Endothelial cell of umbilical vein (primary cell): ENCODE measurements around the gene DPP10. TPM values are rescaled to one million over a fixed set of nuclear protein-coding genes. Genes with fewer than 3 reads are reported as not detected.

Experiments used
- BruUV-seq: library from RNA; stranded (reverse); fragments of 400-500 nt; replicated peaks from 2 replicates; lab custom pipeline; 2021; lab: Mats Ljungman, UMichigan
- CTCF ChIA-PET: fragments of 300-600, 350-600 bp; sonication (Branson Sonifier 250); formaldehyde crosslinking; loops from one replicate; lab custom pipeline; 2021; ENCODE audit warnings: antibody characterized with exemption, inconsistent platforms; lab: Charles Lee
- POLR2A ChIA-PET: fragments of 300-600, 350-600 bp; sonication (Branson Sonifier 250); formaldehyde crosslinking; loops from one replicate; lab custom pipeline; 2021; ENCODE audit warnings: antibody characterized with exemption, inconsistent platforms; lab: Charles Lee
- DNase-seq: peaks from one replicate; pipeline ENCODE4 v3.0.0-alpha.2; 2011; ENCODE audit warnings: low read depth, low spot score
- FAIRE-seq: peaks from 2 replicates; lab custom pipeline; 2011; peaks lifted over from hg19 to GRCh38; lab: Jason Lieb, UNC
- H2AFZ ChIP-seq: 2 replicates; pipeline ENCODE4 v1.6.0; 2012; ENCODE audit warnings: low read depth, low read length, control low read depth, inconsistent platforms
- H3K27ac ChIP-seq: 2 replicates; pipeline ENCODE4 v1.5.1; 2011; ENCODE audit warnings: low read depth, mild to moderate bottlenecking, control low read depth, low read length, moderate library complexity; ENCODE audit not compliant: insufficient read depth
- H3K27me3 ChIP-seq, 2 experiments: 2 replicates each; pipeline versions ENCODE4 v1.6.0 to v1.6.1; 2011; ENCODE audit warnings: low read length in 2 of 2, mixed read lengths in 1 of 2; ENCODE audit not compliant: control insufficient read depth in 2 of 2, insufficient read depth in 2 of 2
- H3K36me3 ChIP-seq, 2 experiments: 2 replicates in 1 of 2; 3 replicates in 1 of 2; pipeline ENCODE4 v1.5.1; 2011; ENCODE audit warnings: low read length in 2 of 2, mild to moderate bottlenecking in 1 of 2, moderate library complexity in 1 of 2; ENCODE audit not compliant: control insufficient read depth in 2 of 2, insufficient read depth in 2 of 2; ENCODE audit errors: extremely low read depth in 1 of 2
- H3K4me1 ChIP-seq: 3 replicates; pipeline ENCODE4 v1.5.1; 2011; ENCODE audit warnings: mild to moderate bottlenecking, low read length; ENCODE audit not compliant: control insufficient read depth, insufficient read depth; ENCODE audit errors: extremely low read depth
- H3K4me2 ChIP-seq: 2 replicates; pipeline ENCODE4 v1.6.1; 2011; ENCODE audit warnings: low read length, control low read depth, mixed read lengths; ENCODE audit not compliant: insufficient read depth
- H3K4me3 ChIP-seq, 3 experiments: fragments of 200-600 bp in 1 of 3; sonication (generic), shearing (Covaris generic) in 1 of 3; replicated peaks in 1 of 3; 2 replicates each; pipeline ENCODE4 v1.5.1; 2011 to 2016; ENCODE audit warnings: control low read depth in 3 of 3, low read length in 3 of 3, mild to moderate bottlenecking in 2 of 3, inconsistent platforms in 1 of 3, low read depth in 1 of 3, moderate library complexity in 1 of 3; ENCODE audit not compliant: insufficient read depth in 1 of 3
- H3K79me2 ChIP-seq: 2 replicates; pipeline ENCODE4 v1.6.0; 2012; ENCODE audit warnings: low read length, inconsistent platforms; ENCODE audit not compliant: control insufficient read depth, insufficient read depth
- H3K9ac ChIP-seq: replicated peaks from 2 replicates; pipeline ENCODE3; 2011; ENCODE audit warnings: low read length, control low read depth; ENCODE audit not compliant: insufficient read depth; ENCODE audit errors: extremely low read depth
- H3K9me1 ChIP-seq: replicated peaks from 3 replicates; pipeline ENCODE4 v1.6.0; 2011; ENCODE audit warnings: mild to moderate bottlenecking, low read length; ENCODE audit not compliant: control insufficient read depth, insufficient read depth; ENCODE audit errors: extremely low read depth
- H3K9me3 ChIP-seq: replicated peaks from 2 replicates; pipeline ENCODE4 v1.5.1; 2012; ENCODE audit warnings: low read length, inconsistent platforms; ENCODE audit not compliant: control insufficient read depth, insufficient read depth
- H4K20me1 ChIP-seq: replicated peaks from 2 replicates; pipeline ENCODE3; 2011; ENCODE audit warnings: mild to moderate bottlenecking, low read length; ENCODE audit not compliant: control insufficient read depth, insufficient read depth; ENCODE audit errors: extremely low read depth
- EZH2 ChIP-seq: IDR thresholded peaks from 2 replicates; pipeline ENCODE4 v1.6.1; 2012; ENCODE audit warnings: borderline replicate concordance, low read depth, mild to moderate bottlenecking, moderate library complexity, low read length, inconsistent platforms; ENCODE audit not compliant: severe bottlenecking
- FOS ChIP-seq: IDR thresholded peaks from 2 replicates; pipeline ENCODE4 v1.6.1; 2011; ENCODE audit warnings: mild to moderate bottlenecking, low read length, moderate library complexity, borderline replicate concordance; ENCODE audit not compliant: insufficient read depth
- GATA2 ChIP-seq: IDR thresholded peaks from 2 replicates; pipeline ENCODE4 v1.7.0; 2011; ENCODE audit warnings: low read depth, mild to moderate bottlenecking, moderate library complexity, mixed read lengths, low read length; ENCODE audit not compliant: insufficient read length, insufficient read depth
- JUN ChIP-seq: IDR thresholded peaks from 2 replicates; pipeline ENCODE4 v1.6.1; 2011; ENCODE audit warnings: borderline replicate concordance, low read depth; ENCODE audit not compliant: insufficient read length, insufficient read depth
- MAX ChIP-seq: IDR thresholded peaks from 2 replicates; pipeline ENCODE4 v1.6.1; 2011; ENCODE audit not compliant: insufficient read depth, insufficient read length
- MYC ChIP-seq: IDR thresholded peaks from one replicate; pipeline ENCODE4 v1.6.1; 2011; ENCODE audit warnings: mild to moderate bottlenecking, low read depth, low read length
- POLR2A ChIP-seq: IDR thresholded peaks from 2 replicates; pipeline ENCODE4 v1.6.1; 2012; ENCODE audit warnings: low read depth, mild to moderate bottlenecking, control low read depth, low read length
- POLR2AphosphoS5 ChIP-seq: IDR thresholded peaks from 2 replicates; pipeline ENCODE4 v1.6.1; 2012; ENCODE audit warnings: low read depth, mild to moderate bottlenecking, control low read depth, low read length, moderate library complexity; ENCODE audit not compliant: insufficient read depth
- dilution Hi-C: fragments of 300-500 bp; cut with MboI; formaldehyde crosslinking; loops from one replicate; pipeline ENCODE4 v1.15.0; 2019; ENCODE audit warnings: low sequenced_read_pairs; ENCODE audit not compliant: extremely low pct_ligation_motif_present
- intact Hi-C: fragments of 100-400 bp; cut with micrococcal nuclease; formaldehyde crosslinking; loops from one replicate; pipeline ENCODE4 v1.10.0; 2022
- polyA plus RNA-seq, 4 experiments: library from polyadenylated mRNA; depleted of rRNA in 3 of 4; stranded (reverse) in 3 of 4; unstranded in 1 of 4; fragments of >200 nt; gene quantifications; 2 replicates each; pipeline versions ENCODE4 v1.2.1 to v1.2.3, GENCODE V29; 2011 to 2012; ENCODE audit warnings: missing spikeins in 1 of 4
- total RNA-seq: library from RNA; stranded (reverse); gene quantifications from 2 replicates; pipeline ENCODE4 v1.2.3, GENCODE V29; 2021
- TF ChIP-seq, protein P1 (sequence below), 2 donors: IDR thresholded peaks; 1 replicate in 1 of 2; 2 replicates in 1 of 2; pipeline ENCODE4 v1.5.1; 2011; ENCODE audit warnings: low read length in 2 of 2, mild to moderate bottlenecking in 2 of 2, moderate library complexity in 2 of 2, control low read depth in 1 of 2, inconsistent platforms in 1 of 2, low read depth in 1 of 2; ENCODE audit not compliant: insufficient read depth in 1 of 2; ENCODE audit errors: extremely low read depth in 1 of 2

DPP10 gene
- total and polyA plus RNA-seq, 2 donors (not counting 3 experiments of a cell fraction or from before 2014, with no cell fraction given) = not detected

GRCh38 chr2:115297056-115297455 lies 854.6 kb downstream of the DPP10 start:
- TF ChIP-seq FOS (no peak), MYC (no peak), GATA2 (no peak), JUN (no peak), MAX (no peak), POLR2AphosphoS5 (no peak), POLR2A (no peak), EZH2 (no peak)
- TF ChIP-seq, protein P1, sequence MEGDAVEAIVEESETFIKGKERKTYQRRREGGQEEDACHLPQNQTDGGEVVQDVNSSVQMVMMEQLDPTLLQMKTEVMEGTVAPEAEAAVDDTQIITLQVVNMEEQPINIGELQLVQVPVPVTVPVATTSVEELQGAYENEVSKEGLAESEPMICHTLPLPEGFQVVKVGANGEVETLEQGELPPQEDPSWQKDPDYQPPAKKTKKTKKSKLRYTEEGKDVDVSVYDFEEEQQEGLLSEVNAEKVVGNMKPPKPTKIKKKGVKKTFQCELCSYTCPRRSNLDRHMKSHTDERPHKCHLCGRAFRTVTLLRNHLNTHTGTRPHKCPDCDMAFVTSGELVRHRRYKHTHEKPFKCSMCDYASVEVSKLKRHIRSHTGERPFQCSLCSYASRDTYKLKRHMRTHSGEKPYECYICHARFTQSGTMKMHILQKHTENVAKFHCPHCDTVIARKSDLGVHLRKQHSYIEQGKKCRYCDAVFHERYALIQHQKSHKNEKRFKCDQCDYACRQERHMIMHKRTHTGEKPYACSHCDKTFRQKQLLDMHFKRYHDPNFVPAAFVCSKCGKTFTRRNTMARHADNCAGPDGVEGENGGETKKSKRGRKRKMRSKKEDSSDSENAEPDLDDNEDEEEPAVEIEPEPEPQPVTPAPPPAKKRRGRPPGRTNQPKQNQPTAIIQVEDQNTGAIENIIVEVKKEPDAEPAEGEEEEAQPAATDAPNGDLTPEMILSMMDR (IDR thresholded peaks at IDR 0.05; ENCODE audit: extremely low read depth in 1 of 2, insufficient read depth in 1 of 2, low read depth in 1 of 2, low read length in 2 of 2) = no peak
- FAIRE-seq (no peak), DNase-seq (no peak)
- no peaks in the 10 kb centered on the region for H3K27me3 ChIP-seq
- H3K9ac ChIP-seq = no peak overlapping the region
- no peak overlapping the region for H3K27ac ChIP-seq
- no peaks in the 10 kb centered on the region for H3K36me3 ChIP-seq
- no TSS peak for BruUV-seq
- H3K4me2 ChIP-seq = no peak overlapping the region
- ChIA-PET POLR2A (no interaction called here), CTCF (no interaction called here)
- H3K79me2 ChIP-seq = no peaks in the 10 kb centered on the region
- H2AFZ ChIP-seq = no peak overlapping the region
- intact Hi-C loops = no loop called here
- no peak overlapping the region for H3K4me3 ChIP-seq
- H3K9me1 ChIP-seq = no peaks in the 10 kb centered on the region
- dilution Hi-C loops = no loop called here
- H3K9me3 ChIP-seq = peaks cover 4% of the 10 kb centered on the region
- H4K20me1 ChIP-seq = no peaks in the 10 kb centered on the region
- H3K4me1 ChIP-seq = no peaks in the 10 kb centered on the region
